ENCODE data around the gene KPNA4. TPM values are rescaled to one million over a fixed set of nuclear protein-coding genes. Genes with fewer than 3 reads are reported as not detected.
A peak's percentile ranks its signal among the peaks of the same experiment; 100 is the strongest.

KPNA4 gene
- total and polyA plus RNA-seq, 2 of the 4 experiments (the other 2 are of a cell fraction) = 12.9 to 46.1 TPM

DNA sequence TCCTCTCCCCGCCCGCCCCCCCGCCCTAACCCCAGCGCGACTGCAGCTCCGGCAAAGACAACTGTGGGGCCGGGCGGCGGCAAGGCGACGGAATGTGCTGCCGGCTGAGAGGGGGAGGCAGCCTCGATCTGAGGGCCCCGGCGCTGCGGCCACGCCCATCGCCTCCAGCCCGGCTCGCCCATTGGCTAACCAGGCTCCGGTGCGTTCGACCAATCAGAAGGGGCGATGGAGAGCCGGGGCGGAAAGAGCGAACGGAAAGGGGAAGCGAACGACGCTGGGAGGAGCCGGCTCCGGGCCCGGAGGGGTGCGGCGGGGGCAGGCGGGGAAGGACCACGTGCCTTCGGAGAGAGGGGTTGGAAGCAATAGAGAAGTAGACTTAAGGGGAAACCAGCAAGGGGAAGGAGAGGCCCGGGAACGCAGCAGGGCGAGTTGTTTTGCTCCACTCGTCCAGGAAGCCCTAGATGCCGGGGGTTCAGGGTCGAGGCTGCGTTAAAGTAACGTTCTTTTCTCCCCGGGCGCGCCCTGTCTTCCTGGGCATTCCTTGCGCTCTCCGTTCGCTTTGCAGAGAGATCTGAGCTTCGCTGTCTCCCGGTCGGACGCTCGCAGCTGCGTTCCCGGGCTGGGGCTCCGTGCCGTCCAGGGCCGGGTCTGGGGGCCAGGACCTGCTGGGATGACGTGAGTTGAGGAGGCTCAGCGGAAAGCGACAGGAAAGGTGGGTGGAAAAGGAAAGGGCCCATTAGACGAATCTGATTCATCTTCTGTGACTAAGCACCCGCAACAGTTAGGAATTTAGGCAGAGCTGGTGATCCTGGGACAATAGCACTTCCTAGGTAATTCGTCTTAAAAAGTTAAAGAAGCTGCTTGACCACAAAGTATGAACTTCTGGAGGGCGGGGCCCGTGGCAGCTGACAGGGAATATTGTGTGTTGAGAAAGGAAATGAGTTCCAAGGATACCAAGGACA is at the start of gene KPNA4 (continued):
- TF ChIP-seq ELK1 (IDR thresholded peaks at IDR 0.05; ENCODE audit: borderline replicate concordance, low read depth, low read length) (no peak), SMC3 (IDR thresholded peaks at IDR 0.05; ENCODE audit: low read depth, low read length) (no peak), FOS (IDR thresholded peaks at IDR 0.05; ENCODE audit: low read depth, low read length) (peak; percentile 80), CTCF (conservative IDR thresholded peaks at IDR 0.05; ENCODE audit: low read depth, low read length) (no peak), MAFK (IDR thresholded peaks at IDR 0.05; ENCODE audit: low read depth, low read length) (no peak), RCOR1 (IDR thresholded peaks at IDR 0.05; ENCODE audit: insufficient replicate concordance, low read length) (no peak)

All from IMR-90 (cell line).